ENCODE measurements around the gene ARHGEF37.
A peak's percentile ranks its signal among the peaks of the same experiment; 100 is the strongest.

Gene ARHGEF37

DNA sequence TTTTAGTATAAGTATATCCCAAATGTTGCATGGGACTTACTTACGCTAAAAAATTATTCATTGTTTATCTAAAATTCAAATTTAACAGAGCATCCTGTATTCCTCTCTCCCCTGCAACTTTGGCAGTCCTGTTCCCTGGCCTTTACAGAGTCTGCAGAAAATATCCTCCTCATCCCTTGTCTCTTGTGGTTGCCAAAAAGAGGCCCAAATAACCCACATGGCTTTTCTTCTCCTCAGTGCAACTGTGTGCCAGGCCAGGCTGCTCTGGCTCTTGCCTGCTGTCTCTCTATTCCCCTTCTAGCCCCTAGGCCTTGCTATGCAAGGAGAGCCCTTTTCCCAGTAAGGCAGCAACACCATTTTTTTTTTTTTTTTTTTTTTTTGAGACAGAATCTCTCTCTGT, 23.0 kb downstream of the ARHGEF37 start:
- no peak for DNase-seq (ENCODE audit: low spot score)
- TF ChIP-seq, protein P1, sequence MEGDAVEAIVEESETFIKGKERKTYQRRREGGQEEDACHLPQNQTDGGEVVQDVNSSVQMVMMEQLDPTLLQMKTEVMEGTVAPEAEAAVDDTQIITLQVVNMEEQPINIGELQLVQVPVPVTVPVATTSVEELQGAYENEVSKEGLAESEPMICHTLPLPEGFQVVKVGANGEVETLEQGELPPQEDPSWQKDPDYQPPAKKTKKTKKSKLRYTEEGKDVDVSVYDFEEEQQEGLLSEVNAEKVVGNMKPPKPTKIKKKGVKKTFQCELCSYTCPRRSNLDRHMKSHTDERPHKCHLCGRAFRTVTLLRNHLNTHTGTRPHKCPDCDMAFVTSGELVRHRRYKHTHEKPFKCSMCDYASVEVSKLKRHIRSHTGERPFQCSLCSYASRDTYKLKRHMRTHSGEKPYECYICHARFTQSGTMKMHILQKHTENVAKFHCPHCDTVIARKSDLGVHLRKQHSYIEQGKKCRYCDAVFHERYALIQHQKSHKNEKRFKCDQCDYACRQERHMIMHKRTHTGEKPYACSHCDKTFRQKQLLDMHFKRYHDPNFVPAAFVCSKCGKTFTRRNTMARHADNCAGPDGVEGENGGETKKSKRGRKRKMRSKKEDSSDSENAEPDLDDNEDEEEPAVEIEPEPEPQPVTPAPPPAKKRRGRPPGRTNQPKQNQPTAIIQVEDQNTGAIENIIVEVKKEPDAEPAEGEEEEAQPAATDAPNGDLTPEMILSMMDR (IDR thresholded peaks at IDR 0.05; ENCODE audit: extremely low read depth, insufficient read depth, missing control alignments), result no peak
- in situ Hi-C loops (cut with MboI; ENCODE audit: low pct_unique_long_range_greater_than_20kb, low sequenced_read_pairs, unreplicated experiment), result no loop called here

GRCh38 chr5:149605354-149605997, 24.2 kb downstream of the ARHGEF37 start:
- in situ Hi-C loops (cut with MboI; ENCODE audit: low pct_unique_long_range_greater_than_20kb, low sequenced_read_pairs, unreplicated experiment), result no loop called here
- no peak for DNase-seq (ENCODE audit: low spot score)
- TF ChIP-seq, protein P1 (IDR thresholded peaks at IDR 0.05; ENCODE audit: extremely low read depth, insufficient read depth, missing control alignments), result no peak

DNA sequence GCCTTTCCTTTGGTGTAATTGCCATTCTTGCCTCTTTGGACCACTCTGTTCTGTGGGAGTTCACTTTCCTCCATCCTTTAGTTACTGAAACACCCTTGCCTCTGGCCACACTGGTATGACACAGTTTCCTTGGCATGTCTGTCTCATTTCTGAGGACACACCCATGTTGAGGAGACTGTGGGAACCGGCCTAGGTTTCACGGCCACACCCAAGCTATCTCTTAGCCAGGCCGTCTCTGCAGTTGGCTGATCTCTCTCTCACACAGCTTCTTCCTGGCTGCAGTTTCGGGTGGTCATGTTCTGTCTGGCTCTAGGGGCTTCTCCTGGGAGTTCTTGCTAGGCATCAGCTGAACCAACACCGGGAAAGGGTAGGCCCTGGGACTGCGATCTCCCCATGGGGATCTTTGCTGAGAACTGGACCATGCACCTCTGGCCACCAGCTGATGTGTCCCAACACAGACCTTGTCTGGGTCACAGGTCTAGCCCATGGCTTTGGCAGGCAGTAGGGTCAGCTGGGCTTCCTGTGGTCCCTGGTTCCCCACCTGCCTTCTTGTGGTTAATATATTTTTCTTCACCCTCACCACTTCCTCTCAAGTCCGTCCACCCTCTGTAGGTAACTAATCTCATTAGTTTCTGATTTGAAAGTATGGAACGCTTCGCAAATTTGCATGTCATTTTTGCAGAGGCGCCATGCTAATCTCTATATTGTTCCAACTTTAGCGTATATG, 24.9 kb downstream of the ARHGEF37 start:
- TF ChIP-seq, protein P1 (IDR thresholded peaks at IDR 0.05; ENCODE audit: extremely low read depth, insufficient read depth, missing control alignments), result no peak
- DNase-seq (ENCODE audit: low spot score), result peak; percentile 62
- in situ Hi-C loops (cut with MboI; ENCODE audit: low pct_unique_long_range_greater_than_20kb, low sequenced_read_pairs, unreplicated experiment), result no loop called here

GRCh38 chr5:149608936-149609545, 27.7 kb downstream of the ARHGEF37 start:
- TF ChIP-seq, protein P1 (IDR thresholded peaks at IDR 0.05; ENCODE audit: extremely low read depth, insufficient read depth, missing control alignments), result no peak
- no peak for DNase-seq (ENCODE audit: low spot score)
- in situ Hi-C loops (cut with MboI; ENCODE audit: low pct_unique_long_range_greater_than_20kb, low sequenced_read_pairs, unreplicated experiment), result no loop called here

- TF ChIP-seq, protein P1 (IDR thresholded peaks at IDR 0.05; ENCODE audit: extremely low read depth, insufficient read depth, missing control alignments), result no peak
- DNase-seq (ENCODE audit: low spot score), result no peak
- in situ Hi-C loops (cut with MboI; ENCODE audit: low pct_unique_long_range_greater_than_20kb, low sequenced_read_pairs, unreplicated experiment), result no loop called here
Observed at GRCh38 chr5:149609640-149610219, 28.4 kb downstream of the ARHGEF37 start.

DNA sequence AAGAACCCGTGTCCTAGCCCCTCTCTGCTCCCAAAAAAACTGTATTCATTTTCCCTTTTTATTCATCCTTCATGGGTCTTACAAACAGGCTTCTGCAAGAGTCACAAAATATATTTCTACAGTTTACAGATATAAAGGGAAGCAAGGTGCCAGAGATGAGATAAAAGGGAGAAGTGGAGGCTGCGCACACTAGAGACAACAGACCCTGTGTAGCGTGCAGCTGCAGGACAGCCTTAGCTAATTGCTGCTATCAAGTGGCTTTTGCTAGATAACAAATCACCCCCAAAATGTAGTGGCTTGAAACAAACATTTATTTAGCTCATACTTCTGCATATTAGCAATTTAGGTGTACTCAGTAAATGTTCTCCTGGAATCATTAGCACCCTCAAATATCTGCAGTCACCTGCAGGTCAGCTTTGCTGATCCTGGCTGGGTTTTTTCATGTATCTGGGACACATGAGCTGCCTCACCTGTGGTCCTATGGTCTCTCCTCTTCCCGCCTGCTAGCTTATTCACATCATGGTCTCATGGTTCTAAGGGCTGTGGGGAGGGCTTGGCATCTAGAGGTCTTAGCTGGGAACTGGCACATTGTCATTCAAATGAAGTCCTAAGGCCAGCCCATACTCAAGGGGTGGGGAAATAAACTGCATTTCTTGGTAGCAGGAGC, 29.4 kb downstream of the ARHGEF37 start:
- in situ Hi-C loops (cut with MboI; ENCODE audit: low pct_unique_long_range_greater_than_20kb, low sequenced_read_pairs, unreplicated experiment), result no loop called here
- DNase-seq (ENCODE audit: low spot score), result no peak
- TF ChIP-seq, protein P1 (IDR thresholded peaks at IDR 0.05; ENCODE audit: extremely low read depth, insufficient read depth, missing control alignments), result no peak
